K562 (cell line): ENCODE measurements around the gene GBP7. TPM values are rescaled to one million over a fixed set of nuclear protein-coding genes. Genes with fewer than 3 reads are reported as not detected.

ENCODE experiments used
- ATAC-seq: fragments of 200-7000 bp; cut with Tn5 transposase; 3 replicates; pipeline ENCODE4 v1.9.1; 2020; ENCODE audit warnings: moderate library complexity
- BruUV-seq: library from RNA; stranded (reverse); fragments of 400-500 nt; replicated peaks from 2 replicates; lab custom pipeline; 2021; lab: Mats Ljungman, UMichigan
- CTCF ChIA-PET: fragments of 300-600 bp; formaldehyde crosslinking; extraction: SDS; loops from one replicate; lab custom pipeline; 2021; ENCODE audit warnings: low intra/inter-chr PET ratio; lab: Yijun Ruan, JAX
- POLR2A ChIA-PET: fragments of 300-600, 350-650 bp; sonication (Branson Sonifier 250); formaldehyde crosslinking; extraction: SDS; loops from one replicate; lab custom pipeline; 2021; ENCODE audit warnings: antibody characterized with exemption, inconsistent platforms; lab: Yijun Ruan, JAX
- DNase-seq, 4 experiments: peaks; one replicate each; pipeline versions ENCODE4 v3.0.0 to v3.0.0-alpha.2; 2011 to 2018; ENCODE audit warnings: low spot score in 3 of 4, mixed read lengths in 3 of 4; ENCODE audit errors: extremely low read depth in 1 of 4
- FAIRE-seq: peaks from 2 replicates; lab custom pipeline; 2011; peaks lifted over from hg19 to GRCh38; lab: Jason Lieb, UNC
- H2AFZ ChIP-seq: 2 replicates; pipeline ENCODE4 v1.6.0; 2011; ENCODE audit warnings: low read depth, low read length, control low read depth, inconsistent platforms
- H3K27ac ChIP-seq: fragments of 200-600 bp; 3 replicates; pipeline ENCODE4 v1.8.0; 2011; ENCODE audit warnings: low read depth, mild to moderate bottlenecking, control low read depth, inconsistent platforms, low read length, moderate library complexity, mixed read lengths; ENCODE audit errors: extremely low read depth
- H3K27me3 ChIP-seq, 2 experiments: fragments of 300-600 bp in 1 of 2; 2 replicates in 1 of 2; 3 replicates in 1 of 2; pipeline versions ENCODE4 v1.6.0 to v1.8.0; 2011; ENCODE audit warnings: inconsistent platforms in 2 of 2, low read length in 2 of 2, mild to moderate bottlenecking in 1 of 2, mixed read lengths in 1 of 2, moderate library complexity in 1 of 2; ENCODE audit not compliant: control insufficient read depth in 2 of 2, insufficient read depth in 2 of 2
- H3K36me3 ChIP-seq: fragments of 300-600 bp; 3 replicates; pipeline ENCODE4 v1.8.0; 2011; ENCODE audit warnings: mild to moderate bottlenecking, low read length, inconsistent platforms; ENCODE audit not compliant: control insufficient read depth, insufficient read depth
- H3K4me1 ChIP-seq, 2 experiments: fragments of 200-600 bp in 1 of 2; replicated peaks in 1 of 2; 2 replicates in 1 of 2; 3 replicates in 1 of 2; pipeline versions ENCODE4 v1.5.1 to v1.8.0; 2011; ENCODE audit warnings: inconsistent platforms in 2 of 2, low read length in 2 of 2, mild to moderate bottlenecking in 1 of 2, mixed read lengths in 1 of 2, moderate library complexity in 1 of 2; ENCODE audit not compliant: control insufficient read depth in 2 of 2, insufficient read depth in 2 of 2
- H3K4me2 ChIP-seq: 2 replicates; pipeline ENCODE4 v1.6.1; 2011; ENCODE audit warnings: low read length, control low read depth, inconsistent platforms, mixed read lengths; ENCODE audit not compliant: insufficient read depth
- H3K4me3 ChIP-seq: fragments of 200-600 bp; sonication (generic), shearing (Covaris generic); 2 replicates; pipeline ENCODE4 v1.5.1; 2016; ENCODE audit warnings: control low read depth, inconsistent platforms
- H3K79me2 ChIP-seq: fragments of 200-600 bp; 3 replicates; pipeline ENCODE4 v1.8.0; 2011; ENCODE audit warnings: low read length, inconsistent platforms; ENCODE audit not compliant: control insufficient read depth, insufficient read depth
- H3K9ac ChIP-seq, 2 experiments: 2 replicates each; pipeline versions ENCODE4 v1.6.0 to v1.6.1; 2011; ENCODE audit warnings: low read depth in 2 of 2, low read length in 2 of 2, control low read depth in 1 of 2, inconsistent platforms in 1 of 2, mild to moderate bottlenecking in 1 of 2, mixed read lengths in 1 of 2; ENCODE audit not compliant: insufficient read depth in 1 of 2
- H3K9me1 ChIP-seq: one replicate; pipeline ENCODE4 v1.6.0; 2011; ENCODE audit warnings: inconsistent platforms, mild to moderate bottlenecking, low read length, moderate library complexity; ENCODE audit not compliant: control insufficient read depth, insufficient read depth
- H3K9me3 ChIP-seq: replicated peaks from 2 replicates; pipeline ENCODE4 v1.5.1; 2011; ENCODE audit warnings: low read depth, low read length, inconsistent platforms; ENCODE audit not compliant: control insufficient read depth, insufficient read depth
- H4K20me1 ChIP-seq: replicated peaks from 2 replicates; pipeline ENCODE4 v1.6.1; 2011; ENCODE audit warnings: low read length, inconsistent platforms, mixed read lengths; ENCODE audit not compliant: control insufficient read depth, insufficient read depth
- ARNT ChIP-seq, 2 experiments: fragments of 450-650 bp; IDR thresholded peaks; 2 replicates each; pipeline ENCODE4 v1.6.1; 2016; ENCODE audit warnings: mild to moderate bottlenecking in 1 of 2
- E2F3 ChIP-seq: fragments of 250-450 bp; sonication (Bioruptor Pico); IDR thresholded peaks from 2 replicates; pipeline ENCODE4 v1.4.0; 2020; ENCODE audit warnings: mild to moderate bottlenecking
- MCM2 ChIP-seq: fragments of 450-650 bp; IDR thresholded peaks from 2 replicates; pipeline ENCODE4 v1.6.1; 2017; ENCODE audit warnings: low read depth, mild to moderate bottlenecking
- RBM17 ChIP-seq: fragments of 200-400 bp; formaldehyde crosslinking; IDR thresholded peaks from 2 replicates; pipeline ENCODE4 v1.6.1; 2017; ENCODE audit warnings: low read depth, mild to moderate bottlenecking, low read length, borderline replicate concordance
- ZBTB1 ChIP-seq: sonication (generic); formaldehyde crosslinking; IDR thresholded peaks from 2 replicates; pipeline ENCODE4 v1.8.1; 2023; ENCODE audit warnings: missing genetic modification reagents, low read depth, mild to moderate bottlenecking, borderline replicate concordance
- ZNF124 ChIP-seq: sonication (generic); formaldehyde crosslinking; IDR thresholded peaks from 2 replicates; pipeline ENCODE4 v1.8.1; 2022; ENCODE audit warnings: missing genetic modification reagents
- ZNF134 ChIP-seq: fragments of 250-450 bp; sonication (Bioruptor Pico); conservative IDR thresholded peaks from 2 replicates; pipeline ENCODE4 v1.4.0; 2020
- ZNF316 ChIP-seq: fragments of 450-650 bp; IDR thresholded peaks from 2 replicates; pipeline ENCODE4 v1.6.1; 2016
- ZNF57 ChIP-seq: fragments of 450-650 bp; formaldehyde crosslinking; IDR thresholded peaks from 2 replicates; pipeline ENCODE4 v1.4.0; 2020; ENCODE audit warnings: mild to moderate bottlenecking, moderate library complexity
- ZNF77 ChIP-seq: fragments of 250-450 bp; sonication (Bioruptor Pico); IDR thresholded peaks from 2 replicates; pipeline ENCODE4 v1.5.0; 2020
- WGBS: fragments of 100-300 bp; shearing (Covaris generic); methylation state at CpG from one replicate; pipeline ENCODE4 v1.1.6; 2016; ENCODE audit warnings: low coverage, mixed read lengths; ENCODE audit not compliant: insufficient coverage; ENCODE audit errors: missing lambda C conversion rate; 5-methylcytosine and 5-hydroxymethylcytosine counted together
- in situ Hi-C: fragments of 300-500 bp; cut with MboI; formaldehyde crosslinking; loops from 4 replicates; pipeline ENCODE4 v1.15.0; 2018; ENCODE audit warnings: inconsistent platforms, mixed read lengths
- intact Hi-C: fragments of 100-400 bp; cut with micrococcal nuclease; formaldehyde crosslinking; loops from 2 replicates; pipeline ENCODE4 v1.14.2; 2022
- polyA plus RNA-seq, 8 experiments: library from polyadenylated mRNA; depleted of rRNA in 4 of 8; stranded (reverse) in 5 of 8; unstranded in 3 of 8; fragments of >200 nt; fragmentation: Nextera tagmentation in 2 of 8; fragmentation: Illumina TruSeq in 1 of 8; extraction: Ambion mirVana in 2 of 8; extraction: Trizol in 1 of 8; gene quantifications; 2 replicates each; pipeline versions ENCODE4 v1.2.1 to v1.2.3, GENCODE V29; 2011 to 2014; ENCODE audit warnings: inconsistent platforms in 1 of 8, missing spikeins in 1 of 8
- total RNA-seq, 7 experiments: library from RNA; depleted of rRNA in 6 of 7; stranded (reverse); fragments of >200 nt in 6 of 7; fragmentation: Illumina TruSeq in 2 of 7; extraction: Trizol in 2 of 7; gene quantifications; 2 replicates each; pipeline versions ENCODE4 v1.2.1 to v1.2.3, GENCODE V29; 2011 to 2021; ENCODE audit warnings: low replicate concordance in 1 of 7

GBP7 gene
- total and polyA plus RNA-seq, 9 of the 15 experiments (the other 6 are each of a cell fraction or from before 2014, with no cell fraction given): 0.03 TPM; not detected in 8

DNA sequence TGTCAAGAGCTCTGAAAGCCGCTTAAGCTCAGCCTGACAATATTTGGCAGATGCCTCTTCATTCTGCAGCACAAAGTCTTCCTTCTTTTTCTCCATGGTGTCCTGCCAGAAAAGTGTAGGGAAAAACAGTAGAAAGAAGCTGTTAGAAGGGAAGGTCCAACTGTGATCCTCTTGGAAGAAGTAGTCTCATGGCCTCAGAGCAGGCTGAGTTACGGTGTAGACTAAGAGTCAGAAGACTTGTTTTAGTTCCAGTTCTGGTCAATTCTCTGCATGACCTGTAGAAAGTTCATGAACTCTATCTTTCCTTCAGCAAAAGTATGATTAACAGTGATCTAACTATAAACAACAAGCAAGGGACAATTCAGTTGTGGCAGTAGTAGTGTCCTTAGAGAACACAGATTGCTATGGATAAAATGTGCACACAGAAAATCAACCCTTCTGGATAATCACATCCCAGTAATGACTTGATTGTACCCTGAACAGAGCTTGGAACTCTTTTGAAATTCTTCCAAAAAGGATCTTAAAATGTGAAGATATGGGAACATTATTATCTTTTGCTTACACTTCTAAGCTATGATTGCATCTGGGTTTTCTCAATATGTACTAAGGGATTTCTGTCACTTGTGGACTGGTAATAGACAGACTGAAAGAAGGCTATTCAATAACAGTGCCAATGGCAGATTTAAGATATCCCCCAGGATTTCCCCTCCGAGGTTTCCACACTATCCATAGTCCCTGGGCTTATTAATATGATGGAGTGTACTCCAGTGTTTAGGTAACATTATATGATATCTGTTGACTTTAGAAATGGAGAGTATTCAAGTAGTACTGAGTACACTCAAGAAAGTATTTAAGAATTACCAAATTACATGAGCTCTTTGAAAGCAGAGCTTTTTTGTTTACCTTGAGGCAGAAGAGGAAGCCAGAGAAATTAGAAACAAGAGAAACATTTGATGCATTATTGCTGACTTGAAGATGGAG is 27.8 kb downstream of the GBP7 start:
- Histone ChIP-seq H3K36me3 (no peaks in the 10 kb centered on the region), H2AFZ (no peak overlapping the region), H4K20me1 (no peaks in the 10 kb centered on the region), H3K9me1 (no peaks in the 10 kb centered on the region), H3K9ac (no peak overlapping the region), H3K27ac (no peak overlapping the region), H3K9me3 (no peaks in the 10 kb centered on the region), H3K4me3 (no peak overlapping the region)
- intact Hi-C loops: no loop called here
- 2% methylated on average over 3 of the region's 3 CpGs for WGBS
- DNase-seq (no peak), FAIRE-seq (no peak)
- TF ChIP-seq ARNT (IDR thresholded peaks at IDR 0.05): no peak
- TF ChIP-seq ZNF316: no peak
- no peak for TF ChIP-seq E2F3
- TF ChIP-seq ZNF134: no peak
- TF ChIP-seq ZNF124: no peak
- no peak for TF ChIP-seq ZNF77 (CRISPR knock-in tag)
- TF ChIP-seq ZNF57 (CRISPR knock-in tag): no peak
- no peak for TF ChIP-seq MCM2
- TF ChIP-seq ZBTB1 (CRISPR knock-in tag): no peak
- no peak for TF ChIP-seq RBM17
- TF ChIP-seq, all 486 proteins: peak for 0
- H3K27me3 ChIP-seq: no peaks in the 10 kb centered on the region
- no peaks in the 10 kb centered on the region for H3K4me1 ChIP-seq
- H3K79me2 ChIP-seq: no peaks in the 10 kb centered on the region
- H3K4me2 ChIP-seq: no peak overlapping the region
- CTCF ChIA-PET: no interaction called here
- no peak for ATAC-seq
- BruUV-seq: no TSS peak
- in situ Hi-C loops: no loop called here
- POLR2A ChIA-PET: interaction anchor here (0.8 kb wide), 1 partner anchor 26 kb away, joined by 3 read pairs; no protein-coding TSS in a partner anchor
